SK-N-SH (cell line): ENCODE results near the gene HASPIN.

Source experiments
- CHD2 ChIP-seq: fragments of 150-350 bp; IDR thresholded peaks from 2 replicates; pipeline ENCODE4 v1.6.1; 2018; ENCODE audit warnings: low read length; ENCODE audit not compliant: partially characterized antibody
- EP300 ChIP-seq, 2 experiments: IDR thresholded peaks; 2 replicates each; pipeline versions ENCODE4 v1.4.0 to v1.6.1; 2012; ENCODE audit warnings: borderline replicate concordance in 1 of 2, low read depth in 1 of 2, low read length in 1 of 2
- FOSL2 ChIP-seq: IDR thresholded peaks from 2 replicates; pipeline ENCODE4 v1.4.0; 2012; ENCODE audit warnings: low read depth, mild to moderate bottlenecking, moderate library complexity, borderline replicate concordance
- FOXM1 ChIP-seq: IDR thresholded peaks from 2 replicates; pipeline ENCODE4 v1.4.0; 2012; ENCODE audit warnings: low read depth, mild to moderate bottlenecking
- JUND ChIP-seq: IDR thresholded peaks from 2 replicates; pipeline ENCODE4 v1.4.0; 2012
- MXI1 ChIP-seq: IDR thresholded peaks from 2 replicates; pipeline ENCODE4 v1.6.1; 2012; ENCODE audit warnings: mild to moderate bottlenecking, low read depth, low read length, improper control_type of control experiment
- POLR2AphosphoS5 ChIP-seq: IDR thresholded peaks from 2 replicates; pipeline ENCODE4 v1.6.1; 2012; ENCODE audit warnings: low read depth, low read length
- YY1 ChIP-seq: IDR thresholded peaks from 2 replicates; pipeline ENCODE4 v1.4.0; 2012; ENCODE audit warnings: low read depth, mild to moderate bottlenecking
- TF ChIP-seq, protein P1 (sequence below): fragments of 200-600 bp; sonication (generic); IDR thresholded peaks from 2 replicates; pipeline ENCODE4 v1.6.1; 2017; ENCODE audit warnings: antibody characterized with exemption, mild to moderate bottlenecking, moderate library complexity
- TF ChIP-seq, protein P2 (sequence below): IDR thresholded peaks from 2 replicates; pipeline ENCODE4 v1.4.0; 2012; ENCODE audit warnings: low read depth

DNA sequence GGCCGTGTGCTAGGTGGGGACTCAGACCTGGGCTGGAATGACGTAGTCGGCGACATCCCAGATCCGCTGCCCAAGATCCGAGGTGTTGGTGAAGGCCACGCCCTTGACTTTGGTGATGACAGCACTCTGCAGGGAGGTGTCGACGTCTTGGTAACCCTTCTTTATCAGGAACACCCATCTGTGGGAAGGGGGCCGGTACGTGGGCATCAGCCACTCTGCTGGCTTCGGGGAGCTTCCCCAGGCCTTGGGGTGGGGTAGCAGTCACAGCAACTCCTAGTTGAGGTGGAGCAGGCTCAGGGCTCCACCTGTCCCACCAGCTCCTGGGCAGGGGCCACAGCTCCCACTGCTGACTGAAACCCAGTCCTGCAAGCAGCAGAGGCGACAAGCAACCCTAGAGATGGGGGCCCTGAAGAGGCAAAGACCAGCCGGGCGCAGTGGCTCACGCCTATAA, 32.1 kb upstream of the HASPIN start:
- TF ChIP-seq, protein P1, sequence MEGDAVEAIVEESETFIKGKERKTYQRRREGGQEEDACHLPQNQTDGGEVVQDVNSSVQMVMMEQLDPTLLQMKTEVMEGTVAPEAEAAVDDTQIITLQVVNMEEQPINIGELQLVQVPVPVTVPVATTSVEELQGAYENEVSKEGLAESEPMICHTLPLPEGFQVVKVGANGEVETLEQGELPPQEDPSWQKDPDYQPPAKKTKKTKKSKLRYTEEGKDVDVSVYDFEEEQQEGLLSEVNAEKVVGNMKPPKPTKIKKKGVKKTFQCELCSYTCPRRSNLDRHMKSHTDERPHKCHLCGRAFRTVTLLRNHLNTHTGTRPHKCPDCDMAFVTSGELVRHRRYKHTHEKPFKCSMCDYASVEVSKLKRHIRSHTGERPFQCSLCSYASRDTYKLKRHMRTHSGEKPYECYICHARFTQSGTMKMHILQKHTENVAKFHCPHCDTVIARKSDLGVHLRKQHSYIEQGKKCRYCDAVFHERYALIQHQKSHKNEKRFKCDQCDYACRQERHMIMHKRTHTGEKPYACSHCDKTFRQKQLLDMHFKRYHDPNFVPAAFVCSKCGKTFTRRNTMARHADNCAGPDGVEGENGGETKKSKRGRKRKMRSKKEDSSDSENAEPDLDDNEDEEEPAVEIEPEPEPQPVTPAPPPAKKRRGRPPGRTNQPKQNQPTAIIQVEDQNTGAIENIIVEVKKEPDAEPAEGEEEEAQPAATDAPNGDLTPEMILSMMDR, result no peak
- TF ChIP-seq MXI1, result no peak
- TF ChIP-seq, protein P2, sequence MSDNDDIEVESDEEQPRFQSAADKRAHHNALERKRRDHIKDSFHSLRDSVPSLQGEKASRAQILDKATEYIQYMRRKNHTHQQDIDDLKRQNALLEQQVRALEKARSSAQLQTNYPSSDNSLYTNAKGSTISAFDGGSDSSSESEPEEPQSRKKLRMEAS, result no peak
- no peak for TF ChIP-seq YY1
- TF ChIP-seq FOSL2, result no peak
- no peak for TF ChIP-seq JUND
- TF ChIP-seq POLR2AphosphoS5, result no peak
- TF ChIP-seq FOXM1, result no peak
- TF ChIP-seq EP300 (IDR thresholded peaks at IDR 0.05; ENCODE audit: borderline replicate concordance in 1 of 2, low read depth in 1 of 2, low read length in 1 of 2), result no peak
- TF ChIP-seq CHD2, result no peak
